H1 (cell line): ENCODE results near the gene ADARB2. TPM values are rescaled to one million over a fixed set of nuclear protein-coding genes. Genes with fewer than 3 reads are reported as not detected.

Experiments
- CHD7 ChIP-seq: fragments of 300-600 bp; sonication (generic); IDR thresholded peaks from 2 replicates; pipeline ENCODE4 v1.7.1; 2012; ENCODE audit warnings: low read length, moderate library complexity, mild to moderate bottlenecking, inconsistent platforms; ENCODE audit not compliant: insufficient replicate concordance
- E2F6 ChIP-seq: IDR thresholded peaks from 2 replicates; pipeline ENCODE4 v1.6.1; 2012; ENCODE audit warnings: inconsistent platforms
- HDAC6 ChIP-seq: IDR thresholded peaks from one replicate; pipeline ENCODE4 v1.7.1; 2012; ENCODE audit warnings: low read depth, mild to moderate bottlenecking, inconsistent platforms, low read length, moderate library complexity
- POU5F1 ChIP-seq: IDR thresholded peaks from 2 replicates; pipeline ENCODE4 v1.6.1; 2011; ENCODE audit warnings: low read depth, mild to moderate bottlenecking, low read length, moderate library complexity
- RBBP5 ChIP-seq: IDR thresholded peaks from 2 replicates; pipeline ENCODE4 v1.7.1; 2012; ENCODE audit warnings: low read depth, mild to moderate bottlenecking, inconsistent platforms, low read length, moderate library complexity, borderline replicate concordance
- RNF2 ChIP-seq: fragments of 200-900, 300-1000 bp; sonication (generic); IDR thresholded peaks from 2 replicates; pipeline ENCODE4 v1.7.1; 2016; ENCODE audit warnings: borderline replicate concordance, low read depth, mild to moderate bottlenecking, antibody characterized with exemption, low read length; ENCODE audit not compliant: poor library complexity, severe bottlenecking; ENCODE audit errors: missing control alignments
- SIRT6 ChIP-seq: IDR thresholded peaks from one replicate; pipeline ENCODE4 v1.7.1; 2012; ENCODE audit warnings: low read length, inconsistent platforms
- polyA plus RNA-seq, 7 experiments: library from polyadenylated mRNA; depleted of rRNA in 3 of 7; stranded (reverse) in 5 of 7; unstranded in 2 of 7; fragments of >200 nt in 5 of 7; fragments of 200-250 nt in 2 of 7; gene quantifications; 1 replicate in 5 of 7; 2 replicates in 1 of 7; 4 replicates in 1 of 7; pipeline versions ENCODE4 v1.2.1 to v1.2.3, GENCODE V29; 2011 to 2013; ENCODE audit warnings: missing spikeins in 2 of 7, mixed read lengths in 2 of 7
- total RNA-seq: library from RNA; stranded (reverse); fragmentation: NEBNext Ultra II Directional; extraction: Animal tissue kit (Norgen Biotek cat#: 25700); gene quantifications from 2 replicates; pipeline ENCODE4 v1.2.1, GENCODE V29; 2021

The ADARB2 gene
- total and polyA plus RNA-seq, 2 of the 8 experiments (the other 6 are each of a cell fraction or from before 2014, with no cell fraction given) = 2.2 to 2.8 TPM

DNA sequence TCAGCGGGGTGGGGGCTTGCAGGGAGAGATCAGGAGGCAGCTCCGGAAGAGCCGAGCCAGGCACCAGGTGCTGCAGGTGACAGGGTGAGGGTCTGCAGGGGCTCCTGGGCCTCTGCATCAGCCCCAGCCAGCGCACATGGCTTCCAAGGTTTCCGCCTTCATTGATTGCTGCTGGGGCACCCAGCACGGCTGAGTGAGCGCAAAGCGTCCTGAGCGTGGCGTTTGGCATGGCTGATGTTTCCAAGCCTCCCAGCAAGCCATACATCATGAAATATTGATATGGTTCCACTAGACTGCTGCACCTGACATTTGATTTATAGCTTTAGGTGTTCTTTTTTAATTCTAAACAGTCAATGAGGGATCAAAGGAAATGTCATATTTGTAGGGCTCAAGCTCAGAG, 422.1 kb downstream of the ADARB2 start (continued):
- TF ChIP-seq CHD7 = no peak
- TF ChIP-seq HDAC6 = no peak
- TF ChIP-seq RBBP5 = no peak
- TF ChIP-seq RNF2 = no peak
- TF ChIP-seq SIRT6 = no peak
- no peak for TF ChIP-seq E2F6
- TF ChIP-seq POU5F1 = no peak
